ENCODE measurements around the gene ABHD16A.

The ABHD16A gene

DNA sequence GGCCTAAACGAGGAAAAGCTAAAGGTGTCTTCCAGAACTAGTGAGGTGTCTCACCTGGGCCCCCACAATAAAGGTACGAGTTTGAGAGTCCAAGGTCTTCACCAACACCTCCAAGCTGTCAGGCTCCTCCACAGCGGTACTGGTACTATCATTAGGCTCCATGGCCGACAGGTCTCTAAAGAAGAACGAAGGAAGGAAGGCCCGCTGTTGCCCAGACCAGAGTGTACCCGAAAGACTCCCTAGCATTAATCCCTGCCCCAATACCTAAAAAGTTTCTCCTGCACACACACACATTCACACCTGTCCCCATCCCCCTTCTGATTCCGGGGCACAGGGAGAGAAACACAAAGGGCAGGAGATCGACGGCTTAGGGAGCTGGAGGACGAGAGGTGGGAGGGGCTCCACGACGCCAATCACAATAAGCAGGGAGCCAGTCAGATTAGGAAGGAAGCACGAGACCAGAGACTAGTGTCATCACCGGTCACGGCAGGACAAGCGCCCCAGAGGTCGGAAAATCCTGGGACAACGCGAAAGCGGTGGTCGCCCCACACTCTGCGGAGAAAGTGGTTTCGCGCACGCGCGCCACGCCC is 51.4 kb downstream of the ABHD16A start:
- H3K4me1 ChIP-seq (ENCODE audit: insufficient read depth, insufficient read length): no peaks in the 10 kb centered on the region
- peaks cover 41% of the 10 kb centered on the region for H3K36me3 ChIP-seq (ENCODE audit: insufficient read depth, insufficient read length, low read length)
- H3K9ac ChIP-seq (ENCODE audit: insufficient read length, low read depth): peak overlapping the region; percentile 85
- TF ChIP-seq SUZ12 (IDR thresholded peaks at IDR 0.05; ENCODE audit: extremely low read depth, insufficient read depth, insufficient read length) (no peak), YY1 (IDR thresholded peaks at IDR 0.05; ENCODE audit: insufficient read depth, insufficient read length) (no peak), ZNF274 (IDR thresholded peaks at IDR 0.05; ENCODE audit: low read depth, low read length) (no peak)
- H3K4me3 ChIP-seq (ENCODE audit: insufficient read length, low read depth): peak overlapping the region; percentile 89
- peak; percentile 55 for DNase-seq (ENCODE audit: low read depth, low spot score)
- H3K9me3 ChIP-seq (ENCODE audit: insufficient read depth, low read length): no peaks in the 10 kb centered on the region
- no peaks in the 10 kb centered on the region for H3K27me3 ChIP-seq (ENCODE audit: insufficient read depth, insufficient read length)

DNA sequence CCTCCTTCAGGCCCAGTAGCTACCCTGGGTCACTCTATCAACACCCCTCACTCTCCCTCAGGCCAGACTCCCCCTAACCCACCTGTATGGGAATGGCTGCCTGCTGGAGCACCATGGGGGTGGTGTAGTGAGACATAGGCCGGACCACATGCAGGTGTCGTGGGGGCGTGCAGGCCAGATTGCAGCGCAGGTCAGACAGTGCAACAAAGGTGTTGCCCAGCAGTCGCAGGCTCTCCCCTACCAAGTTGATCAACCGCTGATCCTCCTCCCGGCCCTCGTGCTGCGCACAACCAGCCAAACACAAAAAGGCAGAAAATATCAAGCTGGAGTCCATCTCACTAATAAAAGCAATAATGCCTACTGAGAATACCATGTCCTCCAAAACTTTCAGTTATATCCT is 57.8 kb downstream of the ABHD16A start:
- Histone ChIP-seq H3K9me3 (ENCODE audit: insufficient read depth, low read length) (no peaks in the 10 kb centered on the region), H3K4me3 (ENCODE audit: insufficient read length, low read depth) (no peak overlapping the region), H3K4me1 (ENCODE audit: insufficient read depth, insufficient read length) (no peaks in the 10 kb centered on the region), H3K9ac (ENCODE audit: insufficient read length, low read depth) (no peak overlapping the region), H3K36me3 (ENCODE audit: insufficient read depth, insufficient read length, low read length) (peaks cover 87% of the 10 kb centered on the region), H3K27me3 (ENCODE audit: insufficient read depth, insufficient read length) (no peaks in the 10 kb centered on the region)
- TF ChIP-seq SUZ12 (IDR thresholded peaks at IDR 0.05; ENCODE audit: extremely low read depth, insufficient read depth, insufficient read length) (no peak), YY1 (IDR thresholded peaks at IDR 0.05; ENCODE audit: insufficient read depth, insufficient read length) (no peak), ZNF274 (IDR thresholded peaks at IDR 0.05; ENCODE audit: low read depth, low read length) (no peak)
- no peak for DNase-seq (ENCODE audit: low read depth, low spot score)

DNA sequence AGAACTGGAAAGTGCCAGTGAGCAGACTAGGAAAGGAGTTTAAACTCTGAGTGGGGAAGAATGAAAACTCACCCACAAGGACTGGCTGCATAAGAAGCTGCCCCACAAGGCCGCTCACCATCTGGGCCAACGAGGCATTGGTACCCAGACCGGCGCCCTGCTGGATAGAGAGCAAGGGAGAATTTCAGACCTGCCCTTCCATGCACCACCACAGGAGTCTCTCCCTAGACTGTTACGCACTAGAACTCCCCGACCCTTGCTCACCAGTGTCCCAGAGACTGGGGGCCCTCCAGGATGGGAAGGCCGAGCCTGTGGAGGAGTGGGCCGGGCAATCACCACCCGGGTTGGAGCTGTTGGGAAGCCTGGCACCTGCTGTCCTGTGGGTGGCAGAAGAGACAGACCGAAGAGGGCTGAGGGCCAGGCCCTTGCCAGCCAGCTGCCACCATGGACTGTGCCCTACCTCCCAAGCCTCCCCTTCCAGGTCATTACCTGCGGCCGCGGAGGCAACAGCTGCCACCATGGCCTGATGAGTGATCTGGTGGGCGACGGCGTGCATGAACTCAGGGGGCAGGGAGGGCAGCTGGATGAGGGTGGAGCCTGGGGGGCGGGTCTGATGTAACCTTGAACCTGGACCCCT is 59.2 kb downstream of the ABHD16A start:
- Histone ChIP-seq H3K9ac (ENCODE audit: insufficient read length, low read depth) (no peak overlapping the region), H3K36me3 (ENCODE audit: insufficient read depth, insufficient read length, low read length) (peaks cover 92% of the 10 kb centered on the region), H3K4me1 (ENCODE audit: insufficient read depth, insufficient read length) (no peaks in the 10 kb centered on the region), H3K4me3 (ENCODE audit: insufficient read length, low read depth) (no peak overlapping the region), H3K27me3 (ENCODE audit: insufficient read depth, insufficient read length) (no peaks in the 10 kb centered on the region), H3K9me3 (ENCODE audit: insufficient read depth, low read length) (no peaks in the 10 kb centered on the region; the same call in 1 of the 2 replicates)
- TF ChIP-seq YY1 (IDR thresholded peaks at IDR 0.05; ENCODE audit: insufficient read depth, insufficient read length): no peak
- TF ChIP-seq ZNF274 (IDR thresholded peaks at IDR 0.05; ENCODE audit: low read depth, low read length): no peak
- TF ChIP-seq SUZ12 (IDR thresholded peaks at IDR 0.05; ENCODE audit: extremely low read depth, insufficient read depth, insufficient read length): no peak
- DNase-seq (ENCODE audit: low read depth, low spot score): no peak

DNA sequence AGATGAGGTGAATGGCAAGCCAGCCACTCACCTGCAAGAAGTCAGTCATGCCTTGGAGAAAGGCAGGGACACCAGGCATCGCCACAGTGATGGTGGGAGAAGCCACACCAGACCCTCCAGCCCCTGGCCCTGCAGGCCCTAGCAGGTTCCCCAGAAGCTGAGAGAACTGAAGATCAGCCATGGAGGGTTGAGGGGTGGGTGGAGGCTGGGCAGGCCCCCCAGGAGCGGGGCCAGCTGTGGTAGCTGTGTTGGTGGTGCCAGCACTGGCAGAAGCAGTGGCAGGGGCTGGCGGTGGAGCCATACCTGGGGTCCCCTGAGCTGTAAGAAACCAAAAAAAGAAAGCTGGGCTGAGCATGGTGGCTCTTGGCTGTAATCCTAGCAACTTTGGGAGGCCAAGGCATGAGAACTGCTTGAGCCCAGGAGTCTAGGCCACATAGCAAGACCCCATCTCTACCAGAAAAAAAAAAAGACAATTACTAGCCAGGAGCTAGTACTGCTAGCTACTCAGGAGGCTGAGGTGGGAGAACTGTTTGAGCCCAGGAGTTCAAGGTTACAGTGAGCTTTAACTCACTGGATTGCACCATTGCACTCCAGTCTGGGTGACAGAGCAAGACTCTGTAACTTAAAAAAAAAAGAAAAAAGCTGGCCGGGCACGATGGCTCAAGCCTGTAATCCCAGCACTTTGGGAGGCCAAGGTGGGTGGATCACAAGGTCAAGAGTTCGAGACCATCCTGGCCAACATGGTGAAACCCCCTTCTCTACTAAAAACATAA is 60.1 kb downstream of the ABHD16A start:
- no peaks in the 10 kb centered on the region; the same call in 1 of the 2 replicates for H3K9me3 ChIP-seq (ENCODE audit: insufficient read depth, low read length)
- H3K4me3 ChIP-seq (ENCODE audit: insufficient read length, low read depth): no peak overlapping the region
- no peak for DNase-seq (ENCODE audit: low read depth, low spot score)
- no peaks in the 10 kb centered on the region for H3K4me1 ChIP-seq (ENCODE audit: insufficient read depth, insufficient read length)
- no peak for TF ChIP-seq YY1 (IDR thresholded peaks at IDR 0.05; ENCODE audit: insufficient read depth, insufficient read length)
- no peak for TF ChIP-seq SUZ12 (IDR thresholded peaks at IDR 0.05; ENCODE audit: extremely low read depth, insufficient read depth, insufficient read length)
- H3K27me3 ChIP-seq (ENCODE audit: insufficient read depth, insufficient read length): no peaks in the 10 kb centered on the region
- peaks cover 87% of the 10 kb centered on the region for H3K36me3 ChIP-seq (ENCODE audit: insufficient read depth, insufficient read length, low read length)
- H3K9ac ChIP-seq (ENCODE audit: insufficient read length, low read depth): no peak overlapping the region

DNA sequence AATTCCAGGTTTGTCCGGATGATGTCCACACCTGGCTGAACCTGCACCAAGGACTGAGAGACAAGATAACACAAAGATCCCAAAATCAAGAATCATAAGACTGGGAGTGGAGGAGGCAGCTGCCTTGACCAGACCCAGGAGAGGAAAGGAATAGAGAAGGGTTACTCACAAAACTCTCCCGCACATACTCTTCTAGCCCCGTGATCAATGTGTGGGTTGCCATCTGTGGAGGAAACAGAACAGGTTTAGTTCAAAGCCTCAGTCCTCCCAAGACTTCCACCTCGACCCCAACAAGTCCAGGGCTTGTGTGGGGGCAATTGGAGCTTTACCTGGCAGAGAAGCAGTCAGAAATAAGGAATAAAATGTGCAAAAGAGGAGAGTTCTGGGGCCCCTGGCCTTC is 61.8 kb downstream of the ABHD16A start:
- DNase-seq (ENCODE audit: low read depth, low spot score): no peak
- peaks cover 88% of the 10 kb centered on the region for H3K36me3 ChIP-seq (ENCODE audit: insufficient read depth, insufficient read length, low read length)
- H3K27me3 ChIP-seq (ENCODE audit: insufficient read depth, insufficient read length): no peaks in the 10 kb centered on the region
- no peaks in the 10 kb centered on the region for H3K4me1 ChIP-seq (ENCODE audit: insufficient read depth, insufficient read length)
- TF ChIP-seq ZNF274 (IDR thresholded peaks at IDR 0.05; ENCODE audit: low read depth, low read length): no peak
- no peak for TF ChIP-seq YY1 (IDR thresholded peaks at IDR 0.05; ENCODE audit: insufficient read depth, insufficient read length)
- TF ChIP-seq SUZ12 (IDR thresholded peaks at IDR 0.05; ENCODE audit: extremely low read depth, insufficient read depth, insufficient read length): no peak
- H3K9ac ChIP-seq (ENCODE audit: insufficient read length, low read depth): no peak overlapping the region
- no peaks in the 10 kb centered on the region; the same call in 1 of the 2 replicates for H3K9me3 ChIP-seq (ENCODE audit: insufficient read depth, low read length)
- H3K4me3 ChIP-seq (ENCODE audit: insufficient read length, low read depth): no peak overlapping the region

DNA sequence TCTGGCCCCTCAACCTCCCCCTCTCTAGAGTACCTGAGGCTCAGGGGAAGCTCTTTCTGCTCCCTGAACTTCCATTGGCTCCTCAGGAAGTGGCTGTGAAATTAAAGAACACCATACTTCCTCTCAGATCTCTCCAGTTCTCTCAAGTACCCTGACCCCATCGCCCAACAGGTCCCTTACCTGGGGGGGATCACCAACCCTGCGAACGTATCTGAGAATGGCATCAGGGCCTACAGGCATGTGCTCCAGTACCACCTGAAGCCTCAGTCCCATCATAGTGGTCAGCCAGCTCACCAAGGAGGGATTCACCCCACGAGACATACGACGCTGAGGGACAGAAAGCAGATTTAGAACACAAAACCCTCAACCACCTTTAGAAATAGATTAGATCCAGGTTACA is 62.5 kb downstream of the ABHD16A start:
- DNase-seq (ENCODE audit: low read depth, low spot score): no peak
- Histone ChIP-seq H3K27me3 (ENCODE audit: insufficient read depth, insufficient read length) (no peaks in the 10 kb centered on the region), H3K9ac (ENCODE audit: insufficient read length, low read depth) (no peak overlapping the region), H3K4me3 (ENCODE audit: insufficient read length, low read depth) (no peak overlapping the region), H3K4me1 (ENCODE audit: insufficient read depth, insufficient read length) (no peaks in the 10 kb centered on the region), H3K9me3 (ENCODE audit: insufficient read depth, low read length) (no peaks in the 10 kb centered on the region; the same call in 1 of the 2 replicates), H3K36me3 (ENCODE audit: insufficient read depth, insufficient read length, low read length) (peaks cover 88% of the 10 kb centered on the region)
- TF ChIP-seq ZNF274 (IDR thresholded peaks at IDR 0.05; ENCODE audit: low read depth, low read length): no peak
- no peak for TF ChIP-seq SUZ12 (IDR thresholded peaks at IDR 0.05; ENCODE audit: extremely low read depth, insufficient read depth, insufficient read length)
- TF ChIP-seq YY1 (IDR thresholded peaks at IDR 0.05; ENCODE audit: insufficient read depth, insufficient read length): no peak

DNA sequence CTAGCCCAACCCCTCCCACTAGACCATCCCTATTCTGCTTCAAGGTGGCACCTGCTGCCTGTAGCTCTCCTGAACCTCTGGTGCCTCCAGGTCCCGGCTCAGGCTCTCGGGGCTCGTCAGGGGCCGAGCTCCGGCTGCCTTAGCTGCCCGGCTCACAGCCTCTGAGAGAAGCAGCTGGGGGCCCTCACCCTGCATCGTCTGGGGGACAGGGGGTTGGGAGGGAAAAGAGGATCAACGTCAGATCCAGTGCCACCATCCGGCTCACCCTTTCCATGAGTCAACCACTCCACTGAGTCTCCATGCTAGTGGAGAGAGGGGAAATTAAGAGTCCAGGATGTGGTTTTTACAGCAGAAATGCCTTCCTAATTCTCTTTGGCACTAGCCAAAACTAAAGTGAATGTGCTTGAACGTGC is 63.7 kb downstream of the ABHD16A start:
- peaks cover 88% of the 10 kb centered on the region for H3K36me3 ChIP-seq (ENCODE audit: insufficient read depth, insufficient read length, low read length)

More for the DNA sequence above, 63.7 kb downstream of the ABHD16A start:
- Histone ChIP-seq H3K4me3 (ENCODE audit: insufficient read length, low read depth) (no peak overlapping the region), H3K9me3 (ENCODE audit: insufficient read depth, low read length) (no peaks in the 10 kb centered on the region; the same call in 1 of the 2 replicates), H3K9ac (ENCODE audit: insufficient read length, low read depth) (no peak overlapping the region), H3K4me1 (ENCODE audit: insufficient read depth, insufficient read length) (no peaks in the 10 kb centered on the region), H3K27me3 (ENCODE audit: insufficient read depth, insufficient read length) (no peaks in the 10 kb centered on the region)
- no peak for TF ChIP-seq ZNF274 (IDR thresholded peaks at IDR 0.05; ENCODE audit: low read depth, low read length)
- DNase-seq (ENCODE audit: low read depth, low spot score): no peak

Measured in NT2/D1 (cell line).